Ramos (cell line): ENCODE measurements around the gene PCYT2.

Source experiments
- in situ Hi-C: fragments of 300-500 bp; cut with MboI; formaldehyde crosslinking; loops from one replicate; pipeline ENCODE4 v1.14.3; 2022; ENCODE audit warnings: low sequenced_read_pairs; ENCODE audit not compliant: unreplicated experiment

PCYT2 gene

GRCh38 chr17:81911277-81911961, at the start of gene PCYT2:
TSS of gene PCYT2 (minus strand) at chr17:81911399. CDS start at chr17:81911355, 44 bp downstream.
- in situ Hi-C loops = no loop called here

GRCh38 chr17:81960130-81960958, 49.1 kb upstream of the PCYT2 start:
- in situ Hi-C loops = no loop called here

GRCh38 chr17:81959362-81960129, 48.3 kb upstream of the PCYT2 start:
- in situ Hi-C loops = loop anchor here (5.0 to 10.0 kb wide), 2 partner anchors 63 to 195 kb away; partner anchors contain the start of genes CENPX and LRRC45

GRCh38 chr17:81958633-81959342, 47.6 kb upstream of the PCYT2 start:
- in situ Hi-C loops = loop anchor here (5.0 to 10.0 kb wide), 2 partner anchors 64 to 196 kb away; partner anchors contain the start of genes CENPX and LRRC45

GRCh38 chr17:81957691-81958432, 46.7 kb upstream of the PCYT2 start:
- in situ Hi-C loops = loop anchor here (5.0 to 10.0 kb wide), 2 partner anchors 64 to 197 kb away; partner anchors contain the start of genes CENPX and LRRC45

- in situ Hi-C loops = loop anchor here (5.0 to 10.0 kb wide), 2 partner anchors 65 to 198 kb away; partner anchors contain the start of genes CENPX and LRRC45
These were observed 45.7 kb upstream of the PCYT2 start for GRCh38 chr17:81956607-81957589.

DNA sequence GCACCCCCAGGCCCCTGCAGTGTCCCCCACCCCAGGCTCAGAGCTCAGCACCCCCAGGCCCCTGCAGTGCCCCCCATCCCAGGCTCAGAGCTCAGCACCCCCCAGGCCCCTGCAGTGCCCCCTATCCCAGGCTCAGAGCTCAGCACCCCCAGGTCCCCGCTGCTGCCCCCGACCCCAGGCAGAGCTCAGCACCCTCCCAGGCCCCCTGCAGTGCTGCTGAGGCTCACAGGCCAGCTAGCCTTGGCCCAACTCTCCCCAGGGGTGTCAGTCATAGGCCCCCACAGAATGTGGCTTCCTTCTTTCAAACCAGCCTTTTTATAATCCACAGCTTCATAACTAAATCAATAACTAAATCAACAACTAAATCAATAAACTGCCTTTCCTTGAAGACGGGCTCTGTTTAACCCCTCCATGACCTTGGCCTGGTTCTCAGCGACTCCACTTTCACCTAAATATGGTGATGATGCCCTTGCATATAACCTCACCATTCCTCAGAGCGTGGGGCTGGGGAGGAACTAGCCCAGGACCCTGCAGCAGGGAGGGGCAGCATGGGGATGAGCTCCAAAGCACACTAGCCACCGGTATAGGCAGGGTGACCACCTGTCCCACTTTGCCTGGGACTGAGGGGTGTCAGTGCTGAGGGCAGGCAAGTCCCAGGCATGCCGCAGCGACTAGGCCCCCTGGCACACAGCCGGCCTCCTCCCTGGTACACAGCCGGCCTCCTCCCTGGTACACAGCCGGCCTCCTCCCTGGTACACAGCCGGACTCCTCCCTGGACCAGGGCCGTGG, 44.8 kb upstream of the PCYT2 start:
- in situ Hi-C loops = loop anchor here (5.0 to 10.0 kb wide), 2 partner anchors 66 to 199 kb away; partner anchors contain the start of genes CENPX and LRRC45

- in situ Hi-C loops = loop anchor here (5.0 to 10.0 kb wide), 2 partner anchors 67 to 200 kb away; partner anchors contain the start of genes CENPX and LRRC45
These were observed 44.0 kb upstream of the PCYT2 start for GRCh38 chr17:81955058-81955681.

DNA sequence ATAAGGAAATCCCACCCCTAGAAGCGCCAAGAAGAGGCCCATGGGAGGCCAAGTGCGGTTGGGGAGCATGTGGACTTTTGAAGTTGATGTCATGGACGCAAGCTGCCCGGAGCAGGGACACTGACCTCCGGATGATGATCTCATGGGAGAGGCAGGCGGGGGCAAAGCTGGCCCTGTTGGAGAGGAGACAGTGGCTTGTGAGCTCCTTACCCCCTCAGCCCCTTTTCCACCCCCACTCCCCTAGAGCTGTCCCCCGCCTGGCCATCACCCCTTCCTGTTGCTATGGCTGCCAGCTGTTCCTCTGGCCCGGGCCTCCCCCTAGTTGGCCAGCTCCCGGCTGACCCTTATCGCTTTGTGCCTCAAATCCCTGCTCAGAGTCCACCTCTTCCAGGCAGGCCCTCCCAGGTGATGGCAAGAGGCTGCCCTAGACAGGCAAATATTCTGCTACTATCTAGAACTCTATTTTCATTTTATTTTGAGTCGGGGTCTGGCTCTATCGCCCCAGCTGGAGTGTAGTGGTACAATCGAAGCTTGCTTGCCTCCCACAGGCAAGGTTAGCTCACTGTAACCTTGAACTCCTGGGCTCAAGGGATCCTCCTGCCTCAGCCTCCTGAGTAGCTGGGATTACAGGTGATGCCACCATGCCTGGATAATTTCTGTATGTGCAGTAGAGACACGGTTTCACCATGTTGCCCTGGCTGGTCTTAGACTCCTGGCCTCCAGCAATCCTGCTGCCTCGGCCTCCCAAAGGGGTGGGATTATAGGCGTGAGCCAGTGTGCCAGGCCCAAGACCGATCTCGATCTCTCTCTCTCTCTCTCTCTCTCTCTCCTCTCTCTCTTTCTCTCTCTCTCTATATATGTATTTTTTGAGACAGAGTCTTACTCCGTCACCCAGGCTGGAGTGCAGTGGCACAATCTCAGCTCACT, 43.2 kb upstream of the PCYT2 start:
- in situ Hi-C loops = loop anchor here (5.0 to 10.0 kb wide), 2 partner anchors 68 to 200 kb away; partner anchors contain the start of genes CENPX and LRRC45

- in situ Hi-C loops = loop anchor here (10.0 kb wide), 1 partner anchor 201 kb away; no protein-coding TSS in a partner anchor
These were observed 42.2 kb upstream of the PCYT2 start for GRCh38 chr17:81953443-81953842.

DNA sequence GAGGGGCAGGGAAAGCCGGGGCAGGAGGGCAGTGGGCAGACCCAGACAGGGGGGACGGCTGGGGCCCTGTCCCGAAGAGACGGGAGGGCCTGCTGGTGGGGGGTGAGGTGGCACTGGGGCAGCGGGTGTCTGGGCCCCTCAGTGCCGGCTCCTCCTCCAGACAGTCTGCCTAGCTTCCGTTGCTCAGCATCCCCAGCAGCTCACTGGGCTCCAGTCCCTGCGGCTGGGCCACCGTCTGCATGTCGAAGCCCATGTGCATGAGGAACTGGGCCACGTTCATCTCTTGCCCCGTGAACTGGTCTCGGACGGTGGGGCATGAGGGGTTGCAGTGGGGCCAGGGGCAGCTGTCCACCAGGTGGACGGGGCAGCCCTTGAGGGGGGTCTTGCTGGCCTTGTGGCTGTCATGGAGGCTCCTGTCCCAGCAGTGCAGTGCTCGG, 41.6 kb upstream of the PCYT2 start:
- in situ Hi-C loops = loop anchor here (10.0 kb wide), 1 partner anchor 202 kb away; no protein-coding TSS in a partner anchor

DNA sequence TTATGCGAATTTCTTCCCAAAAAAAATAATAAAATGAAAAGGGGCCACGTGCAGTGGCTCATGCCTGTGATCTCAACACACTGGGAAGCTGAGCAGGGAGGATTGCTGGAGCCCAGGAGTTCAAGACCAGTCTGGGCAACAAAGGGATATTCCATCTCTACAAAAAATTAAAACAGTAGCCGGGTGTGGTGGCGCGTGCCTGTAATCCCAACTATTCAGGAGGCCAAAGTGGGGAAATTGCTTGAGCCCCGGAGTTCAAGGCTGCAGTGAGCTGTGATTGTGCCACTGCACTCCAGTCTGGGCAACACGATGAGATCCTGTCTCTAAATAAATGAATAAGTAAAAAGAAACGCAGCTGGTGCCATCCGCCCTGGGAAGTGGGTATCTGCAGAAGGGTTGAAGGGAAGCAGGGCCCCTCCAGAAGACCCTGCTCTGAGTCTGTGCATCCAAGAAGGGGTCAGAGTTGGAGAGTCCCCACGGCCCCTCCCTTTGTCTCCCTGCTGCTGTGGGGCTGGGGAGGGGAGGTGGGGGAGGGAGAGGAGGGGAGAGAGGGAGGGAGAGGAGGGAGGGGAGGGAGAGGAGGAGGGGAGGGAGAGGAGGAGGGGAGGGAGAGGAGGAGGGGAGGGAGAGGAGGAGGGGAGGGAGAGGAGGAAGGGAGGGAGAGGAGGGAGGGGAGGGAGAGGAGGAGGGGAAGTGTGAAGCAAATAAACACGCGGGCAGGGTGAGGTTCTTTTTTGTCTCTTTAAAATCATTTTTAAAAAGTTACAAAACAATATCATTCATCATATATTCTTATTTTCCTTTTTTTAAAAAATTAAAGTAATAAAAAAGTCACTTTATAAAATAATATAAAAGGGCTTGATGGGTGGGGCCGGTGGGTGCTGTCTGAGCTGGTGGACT, 40.8 kb upstream of the PCYT2 start:
- in situ Hi-C loops = loop anchor here (10.0 kb wide), 1 partner anchor 203 kb away; no protein-coding TSS in a partner anchor

- in situ Hi-C loops = loop anchor here (10.0 kb wide), 1 partner anchor 204 kb away; no protein-coding TSS in a partner anchor
These were observed 39.3 kb upstream of the PCYT2 start for GRCh38 chr17:81950501-81950900.
